GM18868 (cell line): ENCODE measurements around the gene KLHL8.
"Not testable (repeated sequence)": the region's sequence is repeated elsewhere in the genome, so short reads cannot be mapped to it uniquely, and the experiment has no call there.

Experiments used
- ATAC-seq: cut with Tn5 transposase; IDR thresholded peaks from one replicate; pipeline ENCODE4 v1.9.1; 2021; ENCODE audit warnings: mild to moderate bottlenecking, moderate library complexity; ENCODE audit not compliant: unreplicated experiment

KLHL8 gene

GRCh38 chr4:87228262-87228860, 7.9 kb upstream of the KLHL8 start:
- no peak for ATAC-seq

DNA sequence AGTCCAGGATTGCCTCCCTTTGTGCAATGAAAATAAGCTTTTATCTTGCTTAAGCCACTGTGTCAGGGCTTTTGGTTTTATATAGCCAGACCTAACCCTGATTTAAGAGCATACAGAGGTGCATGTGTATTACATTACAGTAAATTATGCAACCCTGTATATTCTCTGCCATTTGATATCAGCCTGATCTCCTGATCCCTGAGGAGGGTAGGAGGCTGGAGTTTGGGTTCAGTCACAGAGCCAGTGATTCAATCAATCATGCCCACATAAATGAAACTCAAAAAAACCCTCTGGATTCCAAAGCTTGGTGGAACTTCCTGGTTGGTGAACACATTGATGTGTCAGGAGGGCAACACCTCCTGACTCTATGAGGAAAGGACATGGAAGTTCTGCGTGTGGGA, 7.3 kb upstream of the KLHL8 start:
- no peak for ATAC-seq

- ATAC-seq = no peak
Observed at GRCh38 chr4:87225936-87226335, 5.5 kb upstream of the KLHL8 start.

DNA sequence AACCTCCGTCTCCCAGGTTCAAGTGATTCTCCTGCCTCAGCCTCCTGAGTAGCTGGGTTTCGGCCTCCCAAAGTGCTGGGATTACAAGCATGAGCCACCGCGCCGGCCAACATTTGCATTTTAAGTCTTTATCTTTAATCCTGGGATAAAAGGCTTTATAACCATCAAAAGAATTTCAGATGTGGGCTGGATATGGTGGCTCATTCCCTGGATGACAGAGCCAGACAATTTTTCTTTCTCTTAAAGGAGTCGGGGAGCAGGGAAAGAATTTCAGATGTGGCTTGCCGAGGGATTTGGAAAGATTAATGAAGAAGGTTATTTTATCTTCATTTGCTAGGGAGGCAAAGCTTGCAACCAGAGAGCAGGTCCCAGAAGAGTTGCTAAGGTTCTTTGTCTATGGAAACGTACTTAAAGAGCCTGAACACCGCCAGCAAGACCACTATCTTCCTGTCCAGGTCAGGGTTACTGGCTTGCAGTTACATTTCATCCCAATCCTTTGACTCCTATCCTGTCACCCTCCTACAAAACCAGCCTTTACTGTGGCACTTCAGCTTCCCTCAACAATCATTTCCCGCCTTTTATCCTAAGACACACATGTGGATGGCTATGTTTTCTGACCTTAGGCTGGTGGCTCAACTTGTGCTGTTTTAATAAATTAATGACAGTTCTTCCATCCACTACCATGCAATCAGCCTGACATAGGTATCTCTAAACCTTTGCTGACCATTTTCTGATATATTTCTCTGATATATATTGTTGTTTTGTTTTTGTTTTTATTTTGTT, 3.9 kb upstream of the KLHL8 start:
- ATAC-seq = no peak

DNA sequence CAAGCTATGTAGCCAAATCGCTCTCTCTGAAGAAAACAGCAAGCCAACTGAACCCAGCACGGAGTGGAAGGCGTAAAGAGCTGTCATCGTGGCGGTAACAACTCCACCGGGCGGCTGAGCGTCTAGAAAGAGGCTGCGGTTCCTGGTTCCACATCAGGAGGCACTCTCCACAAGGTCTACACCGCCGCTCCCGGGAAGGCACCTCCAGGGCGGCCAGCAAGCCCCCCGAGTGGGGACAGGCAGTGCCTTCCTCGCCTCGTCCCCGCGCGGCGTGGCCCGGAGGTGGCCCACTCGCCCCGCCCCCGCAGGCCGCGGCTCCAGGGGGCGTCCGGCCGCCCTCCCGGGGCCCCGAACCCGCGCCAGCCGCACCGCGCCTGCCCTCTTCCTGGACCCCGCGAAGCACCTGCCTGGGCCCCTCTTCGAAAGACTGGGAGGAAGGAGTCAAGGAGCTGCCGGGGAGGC, 755 bp downstream of the KLHL8 start:
- peak; percentile 38 for ATAC-seq

GRCh38 chr4:87217235-87217763, 3.1 kb downstream of the KLHL8 start:
- not testable (repeated sequence) for ATAC-seq

- no peak for ATAC-seq
Observed at GRCh38 chr4:87216469-87216868, 3.9 kb downstream of the KLHL8 start.

GRCh38 chr4:87213421-87214075, 6.9 kb downstream of the KLHL8 start:
- no peak for ATAC-seq

GRCh38 chr4:87211249-87211952, 9.0 kb downstream of the KLHL8 start:
- ATAC-seq = no peak

DNA sequence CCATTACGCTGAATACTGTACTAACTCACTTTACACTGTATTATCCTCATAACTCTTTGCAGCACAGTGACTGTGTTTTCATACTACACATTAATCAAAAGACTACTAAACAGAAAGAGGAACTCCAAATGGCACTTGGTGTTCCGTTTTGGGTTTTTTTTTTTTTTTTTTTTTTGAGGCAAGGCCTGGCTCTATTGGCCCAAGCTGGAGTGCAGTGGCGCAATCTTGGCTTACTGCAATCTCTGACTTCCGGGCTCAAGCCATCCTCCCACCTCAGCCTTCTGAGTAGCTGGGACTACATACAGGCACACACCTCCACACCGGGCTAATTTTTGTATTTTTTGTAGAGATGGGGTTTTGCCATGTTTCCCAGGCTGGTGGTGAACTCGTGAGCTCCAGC, 10.7 kb downstream of the KLHL8 start:
- ATAC-seq = peak; percentile 82

- no peak for ATAC-seq
Observed at GRCh38 chr4:87209182-87209581, 11.2 kb downstream of the KLHL8 start.

DNA sequence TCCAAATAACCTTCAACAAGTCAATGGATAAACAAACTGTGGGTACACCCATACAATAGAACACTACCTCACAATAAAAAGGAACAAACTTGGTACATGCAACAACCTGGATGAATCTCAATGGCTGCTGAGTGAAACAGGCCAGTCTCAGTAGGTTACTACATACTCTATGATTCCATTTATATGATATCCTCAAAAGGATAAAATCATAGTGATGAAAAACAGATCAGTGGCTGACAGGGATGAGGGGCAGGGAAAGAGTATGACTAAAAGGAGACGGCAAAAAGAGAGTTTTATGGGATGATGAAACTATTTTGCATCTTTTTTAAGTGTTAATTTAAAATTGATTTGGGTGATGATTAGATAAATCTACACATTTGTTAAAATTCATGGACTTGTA, 15.9 kb downstream of the KLHL8 start:
- ATAC-seq = no peak

- no peak for ATAC-seq
Observed at GRCh38 chr4:87196927-87197326, 23.5 kb downstream of the KLHL8 start.

- ATAC-seq = no peak
Observed at GRCh38 chr4:87196146-87196545, 24.3 kb downstream of the KLHL8 start.

DNA sequence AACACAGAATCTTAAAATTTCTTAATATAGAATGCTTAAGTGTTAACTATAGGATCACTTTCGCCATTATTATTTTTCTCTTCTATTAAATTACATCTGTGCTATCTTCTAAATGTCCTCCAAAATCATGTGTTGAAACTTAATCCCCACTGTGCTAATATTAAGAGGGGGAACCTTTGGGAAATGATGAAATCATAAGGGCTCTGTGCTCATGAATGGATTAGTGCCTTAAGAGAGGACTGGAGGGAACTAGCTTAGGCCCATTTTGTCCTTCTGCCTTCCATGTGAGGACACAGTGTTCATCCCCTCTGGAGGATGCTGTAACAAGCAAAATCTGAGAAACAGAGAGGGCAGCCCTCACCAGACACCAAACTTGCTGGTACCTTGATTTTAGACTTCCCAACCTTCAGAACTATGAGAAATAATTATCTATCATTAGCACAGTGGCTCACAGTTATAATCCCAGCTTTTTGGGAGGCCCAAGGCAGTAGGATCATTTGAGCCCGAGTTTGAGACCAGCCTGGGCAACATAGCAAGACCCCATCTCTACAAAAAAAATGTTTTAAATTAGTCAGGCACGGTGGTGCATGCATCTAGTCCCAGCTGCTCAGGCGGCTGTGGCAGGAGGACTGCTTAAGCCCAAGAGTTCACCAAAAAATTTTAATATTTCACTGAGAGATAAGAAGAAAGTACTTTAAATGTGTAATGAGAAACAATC, 26.3 kb downstream of the KLHL8 start:
- ATAC-seq = no peak

DNA sequence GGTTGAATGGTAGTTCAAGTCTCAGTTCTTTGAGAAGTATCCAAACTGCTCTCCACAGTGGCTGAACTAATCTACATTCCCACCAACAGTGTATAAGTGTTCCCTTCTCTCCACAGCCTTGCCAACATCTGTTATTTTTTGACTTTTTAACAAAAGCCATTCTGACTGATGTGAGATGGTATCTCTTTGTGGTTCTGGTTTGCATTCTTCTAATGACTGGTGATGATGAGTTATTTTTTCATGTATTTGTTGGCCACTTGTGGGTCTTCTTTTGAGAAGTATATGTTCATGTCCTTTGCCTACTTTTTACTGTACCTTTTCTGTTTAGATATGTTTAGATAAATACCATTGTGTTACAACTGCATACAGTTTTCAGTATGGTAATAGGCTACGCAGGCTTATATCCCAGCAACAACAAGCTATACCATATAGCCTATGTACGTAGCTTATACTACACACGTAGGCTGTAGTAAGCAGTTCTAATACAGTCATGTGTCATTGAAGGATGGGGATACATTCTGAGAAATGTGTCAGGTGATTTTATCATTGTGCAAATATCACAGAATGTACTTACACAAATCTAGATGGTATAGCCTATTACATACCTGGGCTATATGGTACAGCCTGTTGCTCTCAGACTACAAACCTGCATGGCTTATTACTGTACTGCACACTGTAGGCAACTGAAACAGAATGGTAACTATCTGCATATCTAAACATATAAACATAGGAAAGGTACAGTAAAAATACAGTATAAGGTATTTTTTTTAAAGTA, 28.1 kb downstream of the KLHL8 start:
- no peak for ATAC-seq

GRCh38 chr4:87188932-87189331, 31.5 kb downstream of the KLHL8 start:
- ATAC-seq = no peak

GRCh38 chr4:87188048-87188447, 32.4 kb downstream of the KLHL8 start:
- no peak for ATAC-seq

GRCh38 chr4:87185146-87185870, 35.1 kb downstream of the KLHL8 start:
- ATAC-seq = no peak
